ENCODE data around the gene ZNF625.

Gene ZNF625

GRCh38 chr19:12156223-12157058 is at the start of gene ZNF625:
Gene ZNF625 (minus strand): TSS chr19:12156734. CDS start chr19:12156558, 176 bp downstream.
- in situ Hi-C loops (cut with HindIII; ENCODE audit: low sequenced_read_pairs): no loop called here

GRCh38 chr19:12205296-12205695 is 48.8 kb upstream of the ZNF625 start:
- in situ Hi-C loops (cut with HindIII; ENCODE audit: low sequenced_read_pairs): no loop called here

- in situ Hi-C loops (cut with HindIII; ENCODE audit: low sequenced_read_pairs): no loop called here
Measured at GRCh38 chr19:12202250-12202649, 45.7 kb upstream of the ZNF625 start.

GRCh38 chr19:12199757-12200419 is 43.4 kb upstream of the ZNF625 start:
- in situ Hi-C loops (cut with HindIII; ENCODE audit: low sequenced_read_pairs): no loop called here

GRCh38 chr19:12198136-12198535 is 41.6 kb upstream of the ZNF625 start:
- in situ Hi-C loops (cut with HindIII; ENCODE audit: low sequenced_read_pairs): no loop called here

- in situ Hi-C loops (cut with HindIII; ENCODE audit: low sequenced_read_pairs): no loop called here
Measured at GRCh38 chr19:12194827-12195731, 38.5 kb upstream of the ZNF625 start.

GRCh38 chr19:12187625-12188024 is 31.1 kb upstream of the ZNF625 start:
- in situ Hi-C loops (cut with HindIII; ENCODE audit: low sequenced_read_pairs): no loop called here

GRCh38 chr19:12180377-12180776 is 23.8 kb upstream of the ZNF625 start:
- in situ Hi-C loops (cut with HindIII; ENCODE audit: low sequenced_read_pairs): no loop called here

GRCh38 chr19:12166626-12167025 is 10.1 kb upstream of the ZNF625 start:
- in situ Hi-C loops (cut with HindIII; ENCODE audit: low sequenced_read_pairs): no loop called here

GRCh38 chr19:12163826-12164225 is 7.3 kb upstream of the ZNF625 start:
- in situ Hi-C loops (cut with HindIII; ENCODE audit: low sequenced_read_pairs): no loop called here

GRCh38 chr19:12162882-12163806 is 6.6 kb upstream of the ZNF625 start, which contains the start of gene ZNF136:
Gene ZNF136 (plus strand): TSS chr19:12163096. CDS start chr19:12163204, 108 bp downstream.
- in situ Hi-C loops (cut with HindIII; ENCODE audit: low sequenced_read_pairs): no loop called here

GRCh38 chr19:12162513-12162881 is 6.0 kb upstream of the ZNF625 start:
- in situ Hi-C loops (cut with HindIII; ENCODE audit: low sequenced_read_pairs): no loop called here

GRCh38 chr19:12159773-12160414 is 3.4 kb upstream of the ZNF625 start:
- in situ Hi-C loops (cut with HindIII; ENCODE audit: low sequenced_read_pairs): no loop called here

- in situ Hi-C loops (cut with HindIII; ENCODE audit: low sequenced_read_pairs): no loop called here
Measured at GRCh38 chr19:12155324-12155860, 1.1 kb downstream of the ZNF625 start.

- in situ Hi-C loops (cut with HindIII; ENCODE audit: low sequenced_read_pairs): loop anchor here (10.0 kb wide), 1 partner anchor 351 kb away; the partner anchor contains the start of gene ZNF491
Measured at GRCh38 chr19:12145348-12145747, 11.2 kb downstream of the ZNF625 start.

GRCh38 chr19:12141405-12141736 is 15.2 kb downstream of the ZNF625 start:
- in situ Hi-C loops (cut with HindIII; ENCODE audit: low sequenced_read_pairs): loop anchor here (10.0 kb wide), 1 partner anchor 347 kb away; the partner anchor contains the start of gene ZNF491

- in situ Hi-C loops (cut with HindIII; ENCODE audit: low sequenced_read_pairs): loop anchor here (10.0 kb wide), 1 partner anchor 346 kb away; the partner anchor contains the start of gene ZNF491
Measured at GRCh38 chr19:12140545-12141404, 15.8 kb downstream of the ZNF625 start.

- in situ Hi-C loops (cut with HindIII; ENCODE audit: low sequenced_read_pairs): loop anchor here (10.0 kb wide), 2 partner anchors 255 to 345 kb away; partner anchors contain the start of genes ZNF491 and ZNF69
Measured at GRCh38 chr19:12139885-12140544, 16.5 kb downstream of the ZNF625 start, which contains the start of gene ZNF20. Gene ZNF20 (minus strand): TSS chr19:12140350. CDS start chr19:12140182, 168 bp downstream.

Measured in DLD1 (cell line).